K562 (cell line): ENCODE results near the gene ZCCHC14. TPM values are rescaled to one million over a fixed set of nuclear protein-coding genes. Genes with fewer than 3 reads are reported as not detected.
A peak's percentile ranks its signal among the peaks of the same experiment; 100 is the strongest.

Experiments
- ATAC-seq: fragments of 200-7000 bp; cut with Tn5 transposase; 3 replicates; pipeline ENCODE4 v1.9.1; 2020; ENCODE audit warnings: moderate library complexity
- BruUV-seq: library from RNA; stranded (reverse); fragments of 400-500 nt; replicated peaks from 2 replicates; lab custom pipeline; 2021; lab: Mats Ljungman, UMichigan
- CTCF ChIA-PET: fragments of 300-600 bp; formaldehyde crosslinking; extraction: SDS; loops from one replicate; lab custom pipeline; 2021; ENCODE audit warnings: low intra/inter-chr PET ratio; lab: Yijun Ruan, JAX
- POLR2A ChIA-PET: fragments of 300-600, 350-650 bp; sonication (Branson Sonifier 250); formaldehyde crosslinking; extraction: SDS; loops from one replicate; lab custom pipeline; 2021; ENCODE audit warnings: antibody characterized with exemption, inconsistent platforms; lab: Yijun Ruan, JAX
- DNase-seq, 4 experiments: peaks; one replicate each; pipeline versions ENCODE4 v3.0.0 to v3.0.0-alpha.2; 2011 to 2018; ENCODE audit warnings: low spot score in 3 of 4, mixed read lengths in 3 of 4; ENCODE audit errors: extremely low read depth in 1 of 4
- FAIRE-seq: peaks from 2 replicates; lab custom pipeline; 2011; peaks lifted over from hg19 to GRCh38; lab: Jason Lieb, UNC
- H2AFZ ChIP-seq: 2 replicates; pipeline ENCODE4 v1.6.0; 2011; ENCODE audit warnings: low read depth, low read length, control low read depth, inconsistent platforms
- H3K27ac ChIP-seq: fragments of 200-600 bp; 3 replicates; pipeline ENCODE4 v1.8.0; 2011; ENCODE audit warnings: low read depth, mild to moderate bottlenecking, control low read depth, inconsistent platforms, low read length, moderate library complexity, mixed read lengths; ENCODE audit errors: extremely low read depth
- H3K27me3 ChIP-seq, 2 experiments: fragments of 300-600 bp in 1 of 2; 2 replicates in 1 of 2; 3 replicates in 1 of 2; pipeline versions ENCODE4 v1.6.0 to v1.8.0; 2011; ENCODE audit warnings: inconsistent platforms in 2 of 2, low read length in 2 of 2, mild to moderate bottlenecking in 1 of 2, mixed read lengths in 1 of 2, moderate library complexity in 1 of 2; ENCODE audit not compliant: control insufficient read depth in 2 of 2, insufficient read depth in 2 of 2
- H3K36me3 ChIP-seq: fragments of 300-600 bp; 3 replicates; pipeline ENCODE4 v1.8.0; 2011; ENCODE audit warnings: mild to moderate bottlenecking, low read length, inconsistent platforms; ENCODE audit not compliant: control insufficient read depth, insufficient read depth
- H3K4me1 ChIP-seq, 2 experiments: fragments of 200-600 bp in 1 of 2; replicated peaks in 1 of 2; 2 replicates in 1 of 2; 3 replicates in 1 of 2; pipeline versions ENCODE4 v1.5.1 to v1.8.0; 2011; ENCODE audit warnings: inconsistent platforms in 2 of 2, low read length in 2 of 2, mild to moderate bottlenecking in 1 of 2, mixed read lengths in 1 of 2, moderate library complexity in 1 of 2; ENCODE audit not compliant: control insufficient read depth in 2 of 2, insufficient read depth in 2 of 2
- H3K4me2 ChIP-seq: 2 replicates; pipeline ENCODE4 v1.6.1; 2011; ENCODE audit warnings: low read length, control low read depth, inconsistent platforms, mixed read lengths; ENCODE audit not compliant: insufficient read depth
- H3K4me3 ChIP-seq: fragments of 200-600 bp; sonication (generic), shearing (Covaris generic); 2 replicates; pipeline ENCODE4 v1.5.1; 2016; ENCODE audit warnings: control low read depth, inconsistent platforms
- H3K79me2 ChIP-seq: fragments of 200-600 bp; 3 replicates; pipeline ENCODE4 v1.8.0; 2011; ENCODE audit warnings: low read length, inconsistent platforms; ENCODE audit not compliant: control insufficient read depth, insufficient read depth
- H3K9ac ChIP-seq, 2 experiments: 2 replicates each; pipeline versions ENCODE4 v1.6.0 to v1.6.1; 2011; ENCODE audit warnings: low read depth in 2 of 2, low read length in 2 of 2, control low read depth in 1 of 2, inconsistent platforms in 1 of 2, mild to moderate bottlenecking in 1 of 2, mixed read lengths in 1 of 2; ENCODE audit not compliant: insufficient read depth in 1 of 2
- H3K9me1 ChIP-seq: one replicate; pipeline ENCODE4 v1.6.0; 2011; ENCODE audit warnings: inconsistent platforms, mild to moderate bottlenecking, low read length, moderate library complexity; ENCODE audit not compliant: control insufficient read depth, insufficient read depth
- H3K9me3 ChIP-seq: replicated peaks from 2 replicates; pipeline ENCODE4 v1.5.1; 2011; ENCODE audit warnings: low read depth, low read length, inconsistent platforms; ENCODE audit not compliant: control insufficient read depth, insufficient read depth
- H4K20me1 ChIP-seq: replicated peaks from 2 replicates; pipeline ENCODE4 v1.6.1; 2011; ENCODE audit warnings: low read length, inconsistent platforms, mixed read lengths; ENCODE audit not compliant: control insufficient read depth, insufficient read depth
- CHD2 ChIP-seq: IDR thresholded peaks from 2 replicates; pipeline ENCODE4 v1.6.1; 2011; ENCODE audit warnings: low read depth, low read length
- MEIS2 ChIP-seq: fragments of 450-650 bp; IDR thresholded peaks from 2 replicates; pipeline ENCODE4 v1.6.1; 2014; ENCODE audit warnings: mild to moderate bottlenecking; ENCODE audit not compliant: partially characterized antibody
- MTF1 ChIP-seq: fragments of 250-450 bp; sonication (Bioruptor Pico); IDR thresholded peaks from 2 replicates; pipeline ENCODE4 v1.9.0; 2021; ENCODE audit warnings: moderate library complexity, mild to moderate bottlenecking, inconsistent platforms, borderline replicate concordance
- SAP30 ChIP-seq: fragments of 200-600 bp; sonication (generic); IDR thresholded peaks from 2 replicates; pipeline ENCODE4 v1.6.1; 2012; ENCODE audit warnings: borderline replicate concordance, low read depth, mild to moderate bottlenecking, moderate library complexity, low read length, control low read depth, inconsistent platforms; ENCODE audit not compliant: insufficient read depth, poor library complexity, severe bottlenecking
- ZFP1 ChIP-seq: fragments of 450-650 bp; formaldehyde crosslinking; IDR thresholded peaks from 2 replicates; pipeline ENCODE4 v1.4.0; 2020; ENCODE audit warnings: mild to moderate bottlenecking, mixed read lengths
- ZNF431 ChIP-seq: sonication (generic); formaldehyde crosslinking; IDR thresholded peaks from 2 replicates; pipeline ENCODE4 v1.8.0; 2022; ENCODE audit warnings: mild to moderate bottlenecking, missing genetic modification reagents
- ZNF780A ChIP-seq: fragments of 250-450 bp; sonication (Bioruptor Pico); IDR thresholded peaks from 2 replicates; pipeline ENCODE4 v1.5.0; 2021; ENCODE audit warnings: mild to moderate bottlenecking
- ZNF79 ChIP-seq: fragments of 250-450 bp; sonication (Bioruptor Pico); IDR thresholded peaks from 2 replicates; pipeline ENCODE4 v1.4.0; 2020; ENCODE audit warnings: low read depth, mild to moderate bottlenecking, moderate library complexity
- ZSCAN32 ChIP-seq: fragments of 450-650 bp; formaldehyde crosslinking; IDR thresholded peaks from 2 replicates; pipeline ENCODE4 v1.4.0; 2020; ENCODE audit warnings: mild to moderate bottlenecking, moderate library complexity
- WGBS: fragments of 100-300 bp; shearing (Covaris generic); methylation state at CpG from one replicate; pipeline ENCODE4 v1.1.6; 2016; ENCODE audit warnings: low coverage, mixed read lengths; ENCODE audit not compliant: insufficient coverage; ENCODE audit errors: missing lambda C conversion rate; 5-methylcytosine and 5-hydroxymethylcytosine counted together
- in situ Hi-C: fragments of 300-500 bp; cut with MboI; formaldehyde crosslinking; loops from 4 replicates; pipeline ENCODE4 v1.15.0; 2018; ENCODE audit warnings: inconsistent platforms, mixed read lengths
- intact Hi-C: fragments of 100-400 bp; cut with micrococcal nuclease; formaldehyde crosslinking; loops from 2 replicates; pipeline ENCODE4 v1.14.2; 2022
- polyA plus RNA-seq, 8 experiments: library from polyadenylated mRNA; depleted of rRNA in 4 of 8; stranded (reverse) in 5 of 8; unstranded in 3 of 8; fragments of >200 nt; fragmentation: Nextera tagmentation in 2 of 8; fragmentation: Illumina TruSeq in 1 of 8; extraction: Ambion mirVana in 2 of 8; extraction: Trizol in 1 of 8; gene quantifications; 2 replicates each; pipeline versions ENCODE4 v1.2.1 to v1.2.3, GENCODE V29; 2011 to 2014; ENCODE audit warnings: inconsistent platforms in 1 of 8, missing spikeins in 1 of 8
- total RNA-seq, 7 experiments: library from RNA; depleted of rRNA in 6 of 7; stranded (reverse); fragments of >200 nt in 6 of 7; fragmentation: Illumina TruSeq in 2 of 7; extraction: Trizol in 2 of 7; gene quantifications; 2 replicates each; pipeline versions ENCODE4 v1.2.1 to v1.2.3, GENCODE V29; 2011 to 2021; ENCODE audit warnings: low replicate concordance in 1 of 7
- TF ChIP-seq, protein P1 (sequence below): fragments of 450-650 bp; IDR thresholded peaks from 2 replicates; pipeline ENCODE4 v1.6.1; 2014; ENCODE audit warnings: low read depth, mild to moderate bottlenecking, moderate library complexity, borderline replicate concordance
- TF ChIP-seq, protein P2 (sequence below): sonication (generic); formaldehyde crosslinking; IDR thresholded peaks from 2 replicates; pipeline ENCODE4 v1.8.1; 2022; ENCODE audit warnings: missing genetic modification reagents

Gene ZCCHC14
- total and polyA plus RNA-seq, 9 of the 15 experiments (the other 6 are each of a cell fraction or from before 2014, with no cell fraction given) = 1.5 to 12.4 (median 2.9) TPM

DNA sequence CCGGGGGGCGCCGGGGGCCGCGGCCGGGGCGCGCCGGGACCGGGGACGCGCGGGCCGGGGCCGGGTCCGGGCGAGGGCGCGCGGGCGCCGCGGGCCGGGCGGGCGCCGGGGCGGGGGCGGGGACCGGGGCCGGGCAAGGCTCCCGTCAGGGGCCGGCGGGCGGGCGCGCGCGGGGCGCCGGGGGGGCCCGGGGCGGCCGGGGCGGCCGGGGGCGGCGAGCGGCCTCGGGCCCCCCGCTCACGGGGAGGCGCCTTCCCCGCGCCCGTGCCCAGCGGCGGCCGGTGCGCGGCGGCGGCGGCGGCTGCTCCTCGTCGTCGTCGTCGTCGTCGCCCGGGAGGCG is 563 bp downstream of the ZCCHC14 start:
- intact Hi-C loops = loop anchor here (5.0 kb wide), 1 partner anchor 100 kb away; the partner anchor contains the start of gene MAP1LC3B
- Histone ChIP-seq H3K27ac (no peak overlapping the region), H2AFZ (no peak overlapping the region), H3K4me3 (peak overlapping the region; percentile 53), H3K27me3 (no peaks in the 10 kb centered on the region; a peak in 1 of 5 replicates), H3K4me1 (peaks cover 14 to 32% of the 10 kb centered on the region in 2 experiments; a peak in 4 of 5 replicates), H3K36me3 (0 out of 3 replicates have a peak, but pooled peaks cover 3% of the 10 kb centered on the region), H3K4me2 (no peak overlapping the region), H3K9me3 (no peaks in the 10 kb centered on the region), H4K20me1 (peaks cover 26% of the 10 kb centered on the region)
- WGBS = no CpG with 5 or more reads among the region's 74 CpGs
- BruUV-seq = no TSS peak
- peak in 2 of 4 experiments; percentile 61 to 72 for DNase-seq
- POLR2A ChIA-PET = no interaction called here
- TF ChIP-seq, protein P1, sequence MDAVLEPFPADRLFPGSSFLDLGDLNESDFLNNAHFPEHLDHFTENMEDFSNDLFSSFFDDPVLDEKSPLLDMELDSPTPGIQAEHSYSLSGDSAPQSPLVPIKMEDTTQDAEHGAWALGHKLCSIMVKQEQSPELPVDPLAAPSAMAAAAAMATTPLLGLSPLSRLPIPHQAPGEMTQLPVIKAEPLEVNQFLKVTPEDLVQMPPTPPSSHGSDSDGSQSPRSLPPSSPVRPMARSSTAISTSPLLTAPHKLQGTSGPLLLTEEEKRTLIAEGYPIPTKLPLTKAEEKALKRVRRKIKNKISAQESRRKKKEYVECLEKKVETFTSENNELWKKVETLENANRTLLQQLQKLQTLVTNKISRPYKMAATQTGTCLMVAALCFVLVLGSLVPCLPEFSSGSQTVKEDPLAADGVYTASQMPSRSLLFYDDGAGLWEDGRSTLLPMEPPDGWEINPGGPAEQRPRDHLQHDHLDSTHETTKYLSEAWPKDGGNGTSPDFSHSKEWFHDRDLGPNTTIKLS = no peak
- TF ChIP-seq CHD2 (no peak), MEIS2 (no peak), SAP30 (no peak), ZNF780A (CRISPR knock-in tag) (no peak), ZNF79 (no peak), ZFP1 (CRISPR knock-in tag) (no peak), MTF1 (no peak), ZNF431 (no peak), ZSCAN32 (CRISPR knock-in tag) (no peak)
- TF ChIP-seq, protein P2, sequence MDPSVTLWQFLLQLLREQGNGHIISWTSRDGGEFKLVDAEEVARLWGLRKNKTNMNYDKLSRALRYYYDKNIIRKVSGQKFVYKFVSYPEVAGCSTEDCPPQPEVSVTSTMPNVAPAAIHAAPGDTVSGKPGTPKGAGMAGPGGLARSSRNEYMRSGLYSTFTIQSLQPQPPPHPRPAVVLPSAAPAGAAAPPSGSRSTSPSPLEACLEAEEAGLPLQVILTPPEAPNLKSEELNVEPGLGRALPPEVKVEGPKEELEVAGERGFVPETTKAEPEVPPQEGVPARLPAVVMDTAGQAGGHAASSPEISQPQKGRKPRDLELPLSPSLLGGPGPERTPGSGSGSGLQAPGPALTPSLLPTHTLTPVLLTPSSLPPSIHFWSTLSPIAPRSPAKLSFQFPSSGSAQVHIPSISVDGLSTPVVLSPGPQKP = no peak
- TF ChIP-seq, all 486 proteins: peak for 0
- in situ Hi-C loops = no loop called here
- Histone ChIP-seq H3K9me1 (peaks cover 6% of the 10 kb centered on the region), H3K9ac (peak overlapping the region in 1 of 2 experiments; percentile 86; a peak in 2 of 4 replicates), H3K79me2 (peaks cover 25% of the 10 kb centered on the region)
- ATAC-seq (no peak), FAIRE-seq (no peak)
- CTCF ChIA-PET = no interaction called here
